Suprapubic skin (tissue), 4 donors: ENCODE data around the gene MUC6. TPM values are rescaled to one million over a fixed set of nuclear protein-coding genes. Genes with fewer than 3 reads are reported as not detected.
"Not testable (repeated sequence)": the region's sequence is repeated elsewhere in the genome, so short reads cannot be mapped to it uniquely, and the experiment has no call there.

ENCODE experiments used
- DNase-seq, 2 donors: peaks; one replicate each; pipeline ENCODE4 v3.0.0-alpha.2; 2019; ENCODE audit warnings: low spot score in 2 of 2
- H3K27ac ChIP-seq: fragments of 200-600 bp; sonication (generic); one replicate; pipeline ENCODE4 v1.5.1; 2019
- H3K27me3 ChIP-seq: fragments of 200-600 bp; sonication (generic); one replicate; pipeline ENCODE4 v1.5.1; 2019
- H3K36me3 ChIP-seq: fragments of 200-600 bp; sonication (generic); one replicate; pipeline ENCODE4 v1.5.1; 2019
- H3K4me1 ChIP-seq: fragments of 200-600 bp; sonication (generic); one replicate; pipeline ENCODE4 v1.5.1; 2019
- H3K4me3 ChIP-seq: fragments of 200-600 bp; sonication (generic); one replicate; pipeline ENCODE4 v1.5.1; 2019; ENCODE audit warnings: mild to moderate bottlenecking
- H3K9me3 ChIP-seq: fragments of 200-600 bp; sonication (generic); one replicate; pipeline ENCODE4 v1.5.1; 2019
- CTCF ChIP-seq, 2 donors: fragments of 200-600 bp in 1 of 2; fragments of 450-650 bp in 1 of 2; sonication (generic) in 1 of 2; IDR thresholded peaks; one replicate each; pipeline ENCODE4 v1.5.1; 2016 to 2019; ENCODE audit warnings: antibody characterized with exemption in 2 of 2, mild to moderate bottlenecking in 1 of 2, moderate library complexity in 1 of 2
- EP300 ChIP-seq: sonication (generic); formaldehyde crosslinking; IDR thresholded peaks from one replicate; pipeline ENCODE4 v1.6.1; 2017; ENCODE audit warnings: antibody characterized with exemption
- POLR2A ChIP-seq, 2 donors: fragments of 450-650 bp; IDR thresholded peaks; one replicate each; pipeline ENCODE4 v1.6.1; 2017; ENCODE audit warnings: antibody characterized with exemption in 2 of 2, mild to moderate bottlenecking in 2 of 2, moderate library complexity in 2 of 2
- POLR2AphosphoS5 ChIP-seq, 3 donors: sonication (generic); formaldehyde crosslinking; IDR thresholded peaks; one replicate each; pipeline ENCODE4 v1.6.1; 2017; ENCODE audit warnings: antibody characterized with exemption in 3 of 3
- WGBS: methylation state at CpG from one replicate; pipeline ENCODE4 v1.1.5; 2018; 5-methylcytosine and 5-hydroxymethylcytosine counted together
- total RNA-seq, 4 donors: library from RNA; depleted of rRNA; stranded (reverse); fragments of >200 nt; gene quantifications; one replicate each; pipeline ENCODE4 v1.1.0, GENCODE V29; 2016

Gene MUC6
- total RNA-seq, 4 donors from 2014 or later = 0.04 TPM; not detected in 3

- Histone ChIP-seq H3K9me3 (no peaks in the 10 kb centered on the region), H3K4me3 (no peak overlapping the region), H3K4me1 (peaks cover 15% of the 10 kb centered on the region), H3K27me3 (no peaks in the 10 kb centered on the region), H3K36me3 (peaks cover 70% of the 10 kb centered on the region), H3K27ac (no peak overlapping the region)
- DNase-seq = no peak
- no peak for TF ChIP-seq POLR2A (IDR thresholded peaks at IDR 0.05)
- TF ChIP-seq EP300 = no peak
- no peak for TF ChIP-seq CTCF (IDR thresholded peaks at IDR 0.05)
- TF ChIP-seq POLR2AphosphoS5 (IDR thresholded peaks at IDR 0.05) = no peak
- 97% methylated on average over 22 of the region's 28 CpGs for WGBS
Observed at GRCh38 chr11:977830-978720, 58.4 kb downstream of the MUC6 start.

- H3K36me3 ChIP-seq = peaks cover 76% of the 10 kb centered on the region
- WGBS = 79% methylated on average over 21 of the region's 26 CpGs
- H3K27ac ChIP-seq = no peak overlapping the region
- H3K4me1 ChIP-seq = peaks cover 15% of the 10 kb centered on the region
- DNase-seq = no peak
- H3K9me3 ChIP-seq = no peaks in the 10 kb centered on the region
- no peak overlapping the region for H3K4me3 ChIP-seq
- TF ChIP-seq POLR2AphosphoS5 (IDR thresholded peaks at IDR 0.05) (no peak), POLR2A (IDR thresholded peaks at IDR 0.05) (no peak), EP300 (no peak), CTCF (IDR thresholded peaks at IDR 0.05) (no peak)
- H3K27me3 ChIP-seq = no peaks in the 10 kb centered on the region
Observed at GRCh38 chr11:976431-977160, 59.9 kb downstream of the MUC6 start.

GRCh38 chr11:975827-976226, 60.7 kb downstream of the MUC6 start:
- no peaks in the 10 kb centered on the region for H3K9me3 ChIP-seq
- H3K4me3 ChIP-seq = no peak overlapping the region
- no peak for TF ChIP-seq POLR2AphosphoS5 (IDR thresholded peaks at IDR 0.05)
- no peak for TF ChIP-seq EP300
- TF ChIP-seq POLR2A (IDR thresholded peaks at IDR 0.05) = no peak
- TF ChIP-seq CTCF (IDR thresholded peaks at IDR 0.05) = no peak
- H3K36me3 ChIP-seq = peaks cover 70% of the 10 kb centered on the region
- H3K27ac ChIP-seq = no peak overlapping the region
- WGBS = 76% methylated on average over 15 of the region's 15 CpGs
- DNase-seq = no peak
- no peaks in the 10 kb centered on the region for H3K27me3 ChIP-seq
- H3K4me1 ChIP-seq = peaks cover 15% of the 10 kb centered on the region

GRCh38 chr11:975376-975775, 61.1 kb downstream of the MUC6 start:
- H3K27ac ChIP-seq, H3K4me3 ChIP-seq, H3K27me3 ChIP-seq, H3K9me3 ChIP-seq, DNase-seq: not testable (repeated sequence)
- peaks cover 68% of the 10 kb centered on the region for H3K36me3 ChIP-seq
- H3K4me1 ChIP-seq = peaks cover 15% of the 10 kb centered on the region
- 90% methylated on average over 32 of the region's 41 CpGs for WGBS

GRCh38 chr11:973237-973636, 63.3 kb downstream of the MUC6 start:
- 92% methylated on average over 6 of the region's 11 CpGs for WGBS
- TF ChIP-seq POLR2A (IDR thresholded peaks at IDR 0.05) (no peak), POLR2AphosphoS5 (IDR thresholded peaks at IDR 0.05) (no peak), CTCF (IDR thresholded peaks at IDR 0.05) (no peak), EP300 (no peak)
- Histone ChIP-seq H3K4me1 (peaks cover 21% of the 10 kb centered on the region), H3K36me3 (peaks cover 58% of the 10 kb centered on the region), H3K27ac (no peak overlapping the region), H3K27me3 (no peaks in the 10 kb centered on the region), H3K4me3 (no peak overlapping the region), H3K9me3 (no peaks in the 10 kb centered on the region)
- no peak for DNase-seq
